OCI-LY1 (cell line): ENCODE data around the gene GNG12.

Experiments
- CTCF ChIP-seq: fragments of 200-600 bp; sonication (generic), shearing (Covaris generic); IDR thresholded peaks from 2 replicates; pipeline ENCODE4 v1.5.1; 2017; ENCODE audit warnings: mild to moderate bottlenecking, antibody characterized with exemption, low read length, moderate library complexity, mixed read lengths
- EZH2 ChIP-seq: fragments of 200-600 bp; sonication (generic), shearing (Covaris generic); IDR thresholded peaks from 2 replicates; pipeline ENCODE4 v1.8.0; 2017; ENCODE audit warnings: borderline replicate concordance, mixed run types, mild to moderate bottlenecking, antibody characterized with exemption, low read length, moderate library complexity, mixed read lengths

- TF ChIP-seq CTCF (no peak), EZH2 (no peak)
Measured at GRCh38 chr1:67689267-67690017, 143.8 kb downstream of the GNG12 start.
